Measurements from ENCODE around the gene RAB24.

- TF ChIP-seq, protein P1, sequence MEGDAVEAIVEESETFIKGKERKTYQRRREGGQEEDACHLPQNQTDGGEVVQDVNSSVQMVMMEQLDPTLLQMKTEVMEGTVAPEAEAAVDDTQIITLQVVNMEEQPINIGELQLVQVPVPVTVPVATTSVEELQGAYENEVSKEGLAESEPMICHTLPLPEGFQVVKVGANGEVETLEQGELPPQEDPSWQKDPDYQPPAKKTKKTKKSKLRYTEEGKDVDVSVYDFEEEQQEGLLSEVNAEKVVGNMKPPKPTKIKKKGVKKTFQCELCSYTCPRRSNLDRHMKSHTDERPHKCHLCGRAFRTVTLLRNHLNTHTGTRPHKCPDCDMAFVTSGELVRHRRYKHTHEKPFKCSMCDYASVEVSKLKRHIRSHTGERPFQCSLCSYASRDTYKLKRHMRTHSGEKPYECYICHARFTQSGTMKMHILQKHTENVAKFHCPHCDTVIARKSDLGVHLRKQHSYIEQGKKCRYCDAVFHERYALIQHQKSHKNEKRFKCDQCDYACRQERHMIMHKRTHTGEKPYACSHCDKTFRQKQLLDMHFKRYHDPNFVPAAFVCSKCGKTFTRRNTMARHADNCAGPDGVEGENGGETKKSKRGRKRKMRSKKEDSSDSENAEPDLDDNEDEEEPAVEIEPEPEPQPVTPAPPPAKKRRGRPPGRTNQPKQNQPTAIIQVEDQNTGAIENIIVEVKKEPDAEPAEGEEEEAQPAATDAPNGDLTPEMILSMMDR (IDR thresholded peaks at IDR 0.05), result no peak
- no peak for TF ChIP-seq POLR2A (IDR thresholded peaks at IDR 0.05)
These were observed 24.3 kb upstream of the RAB24 start for GRCh38 chr5:177327539-177328522.
